Measurements from ENCODE around the gene MTOR.

DNA sequence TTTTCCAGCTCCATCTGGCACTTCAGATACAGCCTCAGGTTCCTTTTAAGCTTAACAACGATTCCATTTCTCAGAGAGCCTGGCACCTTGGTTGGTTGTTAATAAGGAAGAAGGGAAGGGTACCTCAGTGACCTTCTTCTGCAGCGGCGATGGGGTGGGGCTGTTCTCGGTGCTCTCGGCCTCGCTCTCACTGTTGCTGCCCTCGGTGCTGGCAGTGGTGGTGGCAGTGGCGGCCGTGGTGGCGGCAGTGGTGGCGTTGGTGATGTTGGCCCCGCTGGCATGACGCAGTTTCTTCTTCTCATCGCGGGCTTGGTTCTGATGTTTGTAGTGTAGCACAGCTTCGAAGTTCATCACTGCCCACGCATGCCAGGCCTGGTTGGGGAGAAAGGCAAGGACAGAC, 131.9 kb downstream of the MTOR start:
- TF ChIP-seq, protein P1, sequence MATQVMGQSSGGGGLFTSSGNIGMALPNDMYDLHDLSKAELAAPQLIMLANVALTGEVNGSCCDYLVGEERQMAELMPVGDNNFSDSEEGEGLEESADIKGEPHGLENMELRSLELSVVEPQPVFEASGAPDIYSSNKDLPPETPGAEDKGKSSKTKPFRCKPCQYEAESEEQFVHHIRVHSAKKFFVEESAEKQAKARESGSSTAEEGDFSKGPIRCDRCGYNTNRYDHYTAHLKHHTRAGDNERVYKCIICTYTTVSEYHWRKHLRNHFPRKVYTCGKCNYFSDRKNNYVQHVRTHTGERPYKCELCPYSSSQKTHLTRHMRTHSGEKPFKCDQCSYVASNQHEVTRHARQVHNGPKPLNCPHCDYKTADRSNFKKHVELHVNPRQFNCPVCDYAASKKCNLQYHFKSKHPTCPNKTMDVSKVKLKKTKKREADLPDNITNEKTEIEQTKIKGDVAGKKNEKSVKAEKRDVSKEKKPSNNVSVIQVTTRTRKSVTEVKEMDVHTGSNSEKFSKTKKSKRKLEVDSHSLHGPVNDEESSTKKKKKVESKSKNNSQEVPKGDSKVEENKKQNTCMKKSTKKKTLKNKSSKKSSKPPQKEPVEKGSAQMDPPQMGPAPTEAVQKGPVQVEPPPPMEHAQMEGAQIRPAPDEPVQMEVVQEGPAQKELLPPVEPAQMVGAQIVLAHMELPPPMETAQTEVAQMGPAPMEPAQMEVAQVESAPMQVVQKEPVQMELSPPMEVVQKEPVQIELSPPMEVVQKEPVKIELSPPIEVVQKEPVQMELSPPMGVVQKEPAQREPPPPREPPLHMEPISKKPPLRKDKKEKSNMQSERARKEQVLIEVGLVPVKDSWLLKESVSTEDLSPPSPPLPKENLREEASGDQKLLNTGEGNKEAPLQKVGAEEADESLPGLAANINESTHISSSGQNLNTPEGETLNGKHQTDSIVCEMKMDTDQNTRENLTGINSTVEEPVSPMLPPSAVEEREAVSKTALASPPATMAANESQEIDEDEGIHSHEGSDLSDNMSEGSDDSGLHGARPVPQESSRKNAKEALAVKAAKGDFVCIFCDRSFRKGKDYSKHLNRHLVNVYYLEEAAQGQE (IDR thresholded peaks at IDR 0.05; ENCODE audit: insufficient read depth in 1 of 2, low read depth in 2 of 2, low read length in 2 of 2), result no peak
- TF ChIP-seq POLR2AphosphoS5 (IDR thresholded peaks at IDR 0.05; ENCODE audit: low read depth, low read length), result no peak
- no peak for TF ChIP-seq SIN3A (IDR thresholded peaks at IDR 0.05; ENCODE audit: borderline replicate concordance, insufficient read depth, low read length)
- TF ChIP-seq FOXP2 (optimal IDR thresholded peaks at IDR 0.05; ENCODE audit: borderline replicate concordance, extremely low read depth, extremely low read length, insufficient read depth), result no peak

Data from PFSK-1 (cell line).